PFSK-1 (cell line): ENCODE results near the gene MS4A14.

ENCODE experiments used
- POLR2AphosphoS5 ChIP-seq: IDR thresholded peaks from 2 replicates; pipeline ENCODE4 v1.6.1; 2012; ENCODE audit warnings: low read depth, mild to moderate bottlenecking, control low read depth, low read length, moderate library complexity
- REST ChIP-seq, 2 experiments: IDR thresholded peaks; 2 replicates each; pipeline versions ENCODE4 v1.6.1 to v1.8.0; 2011 to 2012; ENCODE audit warnings: low read depth in 2 of 2, low read length in 2 of 2, control low read depth in 1 of 2, inconsistent platforms in 1 of 2, mild to moderate bottlenecking in 1 of 2, moderate library complexity in 1 of 2; ENCODE audit not compliant: insufficient read depth in 1 of 2

GRCh38 chr11:60428517-60428916 lies 32.3 kb downstream of the MS4A14 start:
- no peak for TF ChIP-seq REST (IDR thresholded peaks at IDR 0.05; ENCODE audit: insufficient read depth in 1 of 2, low read depth in 2 of 2, low read length in 2 of 2)
- no peak for TF ChIP-seq POLR2AphosphoS5
